Measurements from ENCODE around the gene LRRN4.

LRRN4 gene

GRCh38 chr20:6053776-6054688 is at the start of gene LRRN4:
LRRN4 (minus strand) TSS chr20:6054060; CDS start chr20:6052799, 1,261 bp downstream.
- DNase-seq (ENCODE audit: low read depth in 3 of 3), result no peak

- no peak for DNase-seq (ENCODE audit: low read depth in 3 of 3)
These were observed 49.4 kb upstream of the LRRN4 start for GRCh38 chr20:6103301-6103700.

GRCh38 chr20:6101346-6101745 is 47.5 kb upstream of the LRRN4 start:
- no peak for DNase-seq (ENCODE audit: low read depth in 3 of 3)

GRCh38 chr20:6100246-6100645 is 46.4 kb upstream of the LRRN4 start:
- no peak for DNase-seq (ENCODE audit: low read depth in 3 of 3)

GRCh38 chr20:6099819-6100218 is 46.0 kb upstream of the LRRN4 start:
- DNase-seq (ENCODE audit: low read depth in 3 of 3), result no peak

GRCh38 chr20:6095409-6095808 is 41.5 kb upstream of the LRRN4 start:
- DNase-seq (ENCODE audit: low read depth in 3 of 3), result no peak

- DNase-seq (ENCODE audit: low read depth in 3 of 3), result no peak
These were observed 40.7 kb upstream of the LRRN4 start for GRCh38 chr20:6094565-6094964.

- DNase-seq (ENCODE audit: low read depth in 3 of 3), result no peak
These were observed 40.2 kb upstream of the LRRN4 start for GRCh38 chr20:6094063-6094462.

GRCh38 chr20:6091661-6092060 is 37.8 kb upstream of the LRRN4 start:
- DNase-seq (ENCODE audit: low read depth in 3 of 3), result no peak

GRCh38 chr20:6086868-6087267 is 33.0 kb upstream of the LRRN4 start:
- no peak for DNase-seq (ENCODE audit: low read depth in 3 of 3)

GRCh38 chr20:6083926-6084325 is 30.1 kb upstream of the LRRN4 start:
- DNase-seq (ENCODE audit: low read depth in 3 of 3), result no peak

- DNase-seq (ENCODE audit: low read depth in 3 of 3), result no peak
These were observed 27.4 kb upstream of the LRRN4 start for GRCh38 chr20:6081236-6081635.

- no peak for DNase-seq (ENCODE audit: low read depth in 3 of 3)
These were observed 25.2 kb upstream of the LRRN4 start for GRCh38 chr20:6079016-6079415.

GRCh38 chr20:6075428-6076219 is 21.8 kb upstream of the LRRN4 start:
- DNase-seq (ENCODE audit: low read depth in 3 of 3), result no peak

- no peak for DNase-seq (ENCODE audit: low read depth in 3 of 3)
These were observed 20.9 kb upstream of the LRRN4 start for GRCh38 chr20:6074784-6075183.

GRCh38 chr20:6074145-6074561 is 20.3 kb upstream of the LRRN4 start:
- no peak for DNase-seq (ENCODE audit: low read depth in 3 of 3)

GRCh38 chr20:6070829-6071695 is 17.2 kb upstream of the LRRN4 start:
- DNase-seq (ENCODE audit: low read depth in 3 of 3), result no peak

- DNase-seq (ENCODE audit: low read depth in 3 of 3), result no peak
These were observed 15.8 kb upstream of the LRRN4 start for GRCh38 chr20:6069669-6070068.

- DNase-seq (ENCODE audit: low read depth in 3 of 3), result no peak
These were observed 14.0 kb upstream of the LRRN4 start for GRCh38 chr20:6067763-6068318.

GRCh38 chr20:6066582-6066981 is 12.7 kb upstream of the LRRN4 start:
- no peak for DNase-seq (ENCODE audit: low read depth in 3 of 3)

- DNase-seq (ENCODE audit: low read depth in 3 of 3), result no peak
These were observed 7.7 kb upstream of the LRRN4 start for GRCh38 chr20:6061544-6061943.

GRCh38 chr20:6060213-6060612 is 6.4 kb upstream of the LRRN4 start:
- no peak for DNase-seq (ENCODE audit: low read depth in 3 of 3)

Data from stimulated activated CD4-positive, alpha-beta T cell treated with anti-CD3 and anti-CD28 coated beads, TNF-alpha, amount 100 ng/mL, for 48 hours (primary cell).